Loucy (cell line): Measurements from ENCODE around the gene IRGQ.

Experiments used
- H2AFZ ChIP-seq: fragments of 200-600 bp; sonication (generic); 2 replicates; pipeline ENCODE4 v1.6.0; 2016; ENCODE audit warnings: antibody characterized with exemption, mild to moderate bottlenecking, low read length, moderate library complexity
- H3F3A ChIP-seq: fragments of 200-600 bp; 2 replicates; pipeline ENCODE4 v1.6.0; 2016; ENCODE audit warnings: antibody characterized with exemption, low read depth, mild to moderate bottlenecking
- H3K27me3 ChIP-seq: fragments of 200-600 bp; sonication (generic); 2 replicates; pipeline ENCODE4 v1.6.1; 2014; ENCODE audit warnings: low read length, mild to moderate bottlenecking; ENCODE audit not compliant: insufficient read depth, poor library complexity, severe bottlenecking
- H3K36me3 ChIP-seq: fragments of 200-600 bp; sonication (generic); 2 replicates; pipeline ENCODE4 v1.6.1; 2016; ENCODE audit warnings: low read length; ENCODE audit not compliant: insufficient read depth
- H3K4me1 ChIP-seq: fragments of 200-600 bp; sonication (generic); 2 replicates; pipeline ENCODE4 v1.5.1; 2014; ENCODE audit warnings: low read length, mild to moderate bottlenecking; ENCODE audit not compliant: insufficient read depth, poor library complexity, severe bottlenecking
- H3K4me2 ChIP-seq: fragments of 200-600 bp; sonication (generic); 2 replicates; pipeline ENCODE4 v1.6.0; 2014; ENCODE audit warnings: antibody characterized with exemption, low read length, low read depth, mild to moderate bottlenecking; ENCODE audit not compliant: poor library complexity, severe bottlenecking
- H3K4me3 ChIP-seq: fragments of 200-600 bp; sonication (generic); 2 replicates; pipeline ENCODE4 v1.5.1; 2014; ENCODE audit warnings: low read length, mild to moderate bottlenecking, mixed read lengths; ENCODE audit not compliant: poor library complexity, severe bottlenecking
- H3K79me2 ChIP-seq: fragments of 200-600 bp; sonication (generic); 2 replicates; pipeline ENCODE4 v1.6.1; 2014; ENCODE audit warnings: low read length; ENCODE audit not compliant: insufficient read depth
- H3K9ac ChIP-seq: fragments of 200-600 bp; sonication (generic); 2 replicates; pipeline ENCODE4 v1.6.0; 2014; ENCODE audit warnings: mild to moderate bottlenecking, low read depth, low read length, moderate library complexity; ENCODE audit not compliant: poor library complexity, severe bottlenecking
- H3K9me2 ChIP-seq: fragments of 200-600 bp; sonication (generic); replicated peaks from 2 replicates; pipeline ENCODE4 v1.6.1; 2016; ENCODE audit warnings: low read depth, low read length, mixed read lengths
- H3K9me3 ChIP-seq: fragments of 200-600 bp; sonication (generic); 2 replicates; pipeline ENCODE4 v1.6.1; 2014; ENCODE audit warnings: mild to moderate bottlenecking, antibody characterized with exemption, low read length, low read depth; ENCODE audit not compliant: insufficient read depth
- H4K20me1 ChIP-seq: fragments of 200-600 bp; sonication (generic); 2 replicates; pipeline ENCODE4 v1.6.0; 2014; ENCODE audit warnings: antibody characterized with exemption, low read length, mild to moderate bottlenecking; ENCODE audit not compliant: insufficient read depth, poor library complexity, severe bottlenecking
- EZH2phosphoT487 ChIP-seq: fragments of 200-600 bp; IDR thresholded peaks from 2 replicates; pipeline ENCODE4 v1.6.1; 2018; ENCODE audit warnings: antibody characterized with exemption, mild to moderate bottlenecking, moderate library complexity, borderline replicate concordance
- TF ChIP-seq, protein P1 (sequence below): fragments of 200-600 bp; sonication (generic); conservative IDR thresholded peaks from 2 replicates; pipeline ENCODE4 v1.5.1; 2014; ENCODE audit warnings: mild to moderate bottlenecking, antibody characterized with exemption, low read length

The IRGQ gene

DNA sequence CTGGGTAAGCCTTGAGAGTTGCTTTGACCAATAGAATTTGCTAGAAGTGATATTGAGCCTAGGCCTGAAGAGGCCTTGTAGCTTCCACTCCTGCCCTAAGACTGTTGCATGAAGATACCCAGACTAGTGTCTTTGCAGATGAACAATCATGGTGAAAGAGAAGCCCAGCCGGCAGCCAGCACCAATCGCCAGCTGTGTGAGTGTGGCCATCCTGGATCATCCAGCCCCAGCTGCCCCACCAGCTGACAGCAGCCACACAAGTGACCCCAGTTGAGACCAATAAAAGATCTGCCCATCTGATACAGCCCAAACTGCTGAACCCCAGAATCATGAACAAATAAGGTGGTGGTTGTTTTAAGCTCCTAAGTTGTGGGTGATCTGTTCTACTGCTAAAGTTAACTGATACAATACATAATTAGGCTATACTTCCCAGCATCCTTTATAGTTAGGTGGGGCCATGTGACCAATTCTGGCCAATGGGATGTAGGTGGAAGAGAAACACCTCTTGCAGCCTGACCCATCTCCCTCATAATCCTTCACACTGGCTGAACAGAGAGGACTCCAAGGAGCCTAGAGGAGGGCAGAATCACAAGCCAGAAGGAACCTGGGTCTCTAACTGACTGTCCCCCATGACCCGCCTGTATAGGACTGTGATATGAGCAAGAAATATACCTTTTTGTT, 32.9 kb upstream of the IRGQ start:
- H3K9me3 ChIP-seq, result no peaks in the 10 kb centered on the region
- 0 out of 2 replicates have a peak overlapping the region, but pooled peaks have one; percentile 51 for H2AFZ ChIP-seq
- H3F3A ChIP-seq, result no peaks in the 10 kb centered on the region
- TF ChIP-seq, protein P1, sequence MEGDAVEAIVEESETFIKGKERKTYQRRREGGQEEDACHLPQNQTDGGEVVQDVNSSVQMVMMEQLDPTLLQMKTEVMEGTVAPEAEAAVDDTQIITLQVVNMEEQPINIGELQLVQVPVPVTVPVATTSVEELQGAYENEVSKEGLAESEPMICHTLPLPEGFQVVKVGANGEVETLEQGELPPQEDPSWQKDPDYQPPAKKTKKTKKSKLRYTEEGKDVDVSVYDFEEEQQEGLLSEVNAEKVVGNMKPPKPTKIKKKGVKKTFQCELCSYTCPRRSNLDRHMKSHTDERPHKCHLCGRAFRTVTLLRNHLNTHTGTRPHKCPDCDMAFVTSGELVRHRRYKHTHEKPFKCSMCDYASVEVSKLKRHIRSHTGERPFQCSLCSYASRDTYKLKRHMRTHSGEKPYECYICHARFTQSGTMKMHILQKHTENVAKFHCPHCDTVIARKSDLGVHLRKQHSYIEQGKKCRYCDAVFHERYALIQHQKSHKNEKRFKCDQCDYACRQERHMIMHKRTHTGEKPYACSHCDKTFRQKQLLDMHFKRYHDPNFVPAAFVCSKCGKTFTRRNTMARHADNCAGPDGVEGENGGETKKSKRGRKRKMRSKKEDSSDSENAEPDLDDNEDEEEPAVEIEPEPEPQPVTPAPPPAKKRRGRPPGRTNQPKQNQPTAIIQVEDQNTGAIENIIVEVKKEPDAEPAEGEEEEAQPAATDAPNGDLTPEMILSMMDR, result no peak
- no peak for TF ChIP-seq EZH2phosphoT487
- no peaks in the 10 kb centered on the region for H4K20me1 ChIP-seq
- no peak overlapping the region for H3K9ac ChIP-seq
- H3K36me3 ChIP-seq, result no peaks in the 10 kb centered on the region
- H3K4me3 ChIP-seq, result no peak overlapping the region
- H3K9me2 ChIP-seq, result no peaks in the 10 kb centered on the region
- H3K27me3 ChIP-seq, result no peaks in the 10 kb centered on the region
- no peaks in the 10 kb centered on the region for H3K79me2 ChIP-seq
- H3K4me2 ChIP-seq, result no peak overlapping the region
- no peaks in the 10 kb centered on the region for H3K4me1 ChIP-seq

GRCh38 chr19:43626838-43627237, 30.9 kb upstream of the IRGQ start:
- no peaks in the 10 kb centered on the region for H3K27me3 ChIP-seq
- H3K36me3 ChIP-seq, result no peaks in the 10 kb centered on the region
- no peaks in the 10 kb centered on the region for H3K79me2 ChIP-seq

DNA sequence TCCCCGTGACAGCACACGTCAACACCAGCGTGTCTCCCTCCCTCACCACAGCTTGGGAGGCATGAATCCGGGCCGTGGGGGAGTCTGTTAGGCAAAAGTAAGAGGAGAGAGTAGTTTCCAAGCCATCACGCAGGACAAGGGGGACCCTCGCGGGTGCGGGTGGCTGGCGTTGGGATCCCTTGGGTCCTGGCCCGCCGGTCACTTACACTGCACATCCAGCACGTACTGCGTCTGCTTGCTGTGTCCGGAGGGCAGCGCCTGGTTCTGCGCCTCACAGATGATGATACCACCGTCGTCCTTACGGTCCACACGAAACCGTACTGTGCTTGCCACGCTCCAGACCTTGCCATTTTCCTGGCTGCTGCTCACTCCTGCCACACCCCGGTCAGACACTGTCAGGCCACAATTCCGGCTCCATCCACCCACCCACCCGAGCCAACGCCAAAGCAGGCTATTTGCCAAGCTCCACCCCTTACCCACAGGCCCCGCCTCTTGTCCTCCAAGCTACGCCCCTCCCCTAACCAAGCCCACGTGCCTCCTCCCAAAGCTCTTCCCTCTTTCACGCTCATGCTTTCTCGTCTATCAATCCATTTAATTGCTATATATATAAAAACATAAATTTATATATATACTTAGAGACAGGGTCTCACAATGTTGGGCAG, 30.1 kb upstream of the IRGQ start:
- Histone ChIP-seq H3K4me2 (no peak overlapping the region), H3K9ac (no peak overlapping the region), H3K9me3 (no peaks in the 10 kb centered on the region), H3K36me3 (no peaks in the 10 kb centered on the region), H3K4me3 (no peak overlapping the region), H4K20me1 (peaks cover 5% of the 10 kb centered on the region), H3K9me2 (no peaks in the 10 kb centered on the region), H3K79me2 (peaks cover 1% of the 10 kb centered on the region; the same call in 1 of the 2 replicates), H3F3A (no peaks in the 10 kb centered on the region; the same call in 1 of the 2 replicates), H3K27me3 (no peaks in the 10 kb centered on the region), H2AFZ (no peak overlapping the region), H3K4me1 (no peaks in the 10 kb centered on the region)
- TF ChIP-seq, protein P1, result no peak
- TF ChIP-seq EZH2phosphoT487, result no peak

More at GRCh38 chr19:43626838-43627237, 30.9 kb upstream of the IRGQ start:
- Histone ChIP-seq H4K20me1 (peaks cover 2% of the 10 kb centered on the region), H3K4me3 (no peak overlapping the region), H3K4me1 (no peaks in the 10 kb centered on the region), H3K9me2 (no peaks in the 10 kb centered on the region), H3K4me2 (no peak overlapping the region), H3K9me3 (no peaks in the 10 kb centered on the region), H3F3A (no peaks in the 10 kb centered on the region; the same call in 1 of the 2 replicates), H2AFZ (no peak overlapping the region), H3K9ac (no peak overlapping the region)
- TF ChIP-seq, protein P1, result no peak
- no peak for TF ChIP-seq EZH2phosphoT487
